Astrocyte of the hippocampus (primary cell): Measurements from ENCODE around the gene HAUS1.
"Not testable (repeated sequence)": the region's sequence is repeated elsewhere in the genome, so short reads cannot be mapped to it uniquely, and the experiment has no call there.

Source experiments
- DNase-seq: peaks from one replicate; pipeline ENCODE4 v3.0.0; 2011; ENCODE audit warnings: low read depth, low spot score

Gene HAUS1

DNA sequence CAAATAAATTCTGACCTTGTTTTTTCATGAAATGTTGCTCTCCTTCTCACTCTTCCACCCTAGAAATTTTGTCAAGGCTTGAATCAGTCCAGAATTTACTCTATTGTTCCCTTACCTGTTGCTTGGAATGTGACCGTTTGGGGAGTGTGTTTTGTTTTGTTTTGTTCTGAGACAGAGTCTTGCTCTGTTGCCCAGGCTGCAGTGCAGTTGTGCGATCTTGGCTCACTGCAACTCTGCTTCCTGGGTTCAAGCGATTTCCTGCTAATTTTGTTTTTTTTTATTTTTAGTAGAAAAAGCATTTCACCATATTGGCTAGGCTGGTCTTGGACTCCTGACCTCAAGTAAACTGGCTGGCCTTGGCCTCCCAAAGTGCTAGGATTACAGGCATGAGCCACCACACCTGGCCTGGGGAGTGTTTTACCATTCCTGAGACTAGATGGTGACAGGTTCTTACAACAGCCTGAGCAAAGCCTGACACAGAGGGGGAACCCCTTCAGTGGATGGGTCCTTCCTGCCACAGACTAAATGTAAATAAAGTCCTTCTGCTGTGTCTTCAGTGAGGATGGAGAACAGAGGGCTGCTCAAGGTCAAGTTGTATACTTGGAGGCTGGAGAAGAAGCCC lies 52.0 kb downstream of the HAUS1 start:
- no peak for DNase-seq

DNA sequence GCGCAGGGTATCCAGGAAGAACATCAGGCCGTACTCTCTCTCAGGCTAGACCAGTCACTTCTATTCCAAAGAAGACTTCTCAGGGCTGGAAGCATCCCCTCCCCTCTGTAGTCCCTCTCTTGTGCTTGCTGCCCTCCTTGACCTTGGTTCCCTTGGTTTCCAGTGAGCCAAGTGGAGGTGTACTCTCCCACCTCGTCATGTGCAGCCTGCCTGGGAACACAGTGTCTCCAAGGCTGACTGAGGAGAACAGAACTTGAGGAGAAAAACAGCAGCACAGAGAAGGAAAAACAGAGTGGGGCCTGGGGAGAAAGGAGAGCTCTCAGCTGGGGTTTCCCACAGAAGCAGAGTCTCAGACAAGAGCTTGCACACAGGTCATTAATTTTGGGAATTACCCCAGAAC lies 52.7 kb downstream of the HAUS1 start:
- DNase-seq: no peak

GRCh38 chr18:46158499-46158898 lies 54.3 kb downstream of the HAUS1 start:
- DNase-seq: peak; percentile 38

DNA sequence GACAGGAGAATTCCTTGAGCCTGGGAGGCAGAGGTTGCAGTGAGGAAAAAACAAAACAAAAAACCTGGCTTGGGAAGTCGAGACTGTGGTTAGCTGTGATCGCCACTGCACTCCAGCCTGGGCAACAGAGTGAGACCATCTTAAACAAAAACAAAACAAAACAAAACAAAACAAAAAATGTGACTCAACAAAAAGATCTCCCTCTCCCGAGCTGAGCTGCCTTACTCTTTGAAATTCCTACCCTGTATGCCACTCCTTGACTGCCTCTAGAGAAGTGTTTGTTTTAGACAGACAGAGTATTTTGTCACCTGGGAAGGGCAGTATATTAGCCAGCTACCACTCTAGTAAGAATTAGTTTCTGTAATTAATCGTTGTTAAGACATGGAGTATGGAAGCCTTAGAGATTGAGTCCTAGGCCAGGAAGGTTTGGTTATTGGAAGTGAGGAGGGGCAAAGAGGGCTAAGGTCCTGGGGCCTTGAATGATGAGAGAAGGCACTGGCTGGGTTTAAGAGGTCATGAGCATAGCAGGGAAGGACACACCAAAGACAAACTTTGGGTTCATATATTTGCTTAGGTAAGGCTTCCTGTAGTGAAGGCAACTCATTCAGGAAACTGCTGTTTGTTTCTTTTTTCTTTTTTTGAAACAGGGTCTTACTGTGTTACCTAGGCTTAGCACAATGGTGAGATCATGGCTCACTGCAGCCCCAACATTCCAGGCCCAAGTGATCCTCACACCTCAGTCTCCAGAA lies 56.0 kb downstream of the HAUS1 start:
- peak; percentile 39 for DNase-seq

GRCh38 chr18:46160840-46161239 lies 56.7 kb downstream of the HAUS1 start:
- not testable (repeated sequence) for DNase-seq

- DNase-seq: no peak
These were observed 57.7 kb downstream of the HAUS1 start for GRCh38 chr18:46161703-46162396.

DNA sequence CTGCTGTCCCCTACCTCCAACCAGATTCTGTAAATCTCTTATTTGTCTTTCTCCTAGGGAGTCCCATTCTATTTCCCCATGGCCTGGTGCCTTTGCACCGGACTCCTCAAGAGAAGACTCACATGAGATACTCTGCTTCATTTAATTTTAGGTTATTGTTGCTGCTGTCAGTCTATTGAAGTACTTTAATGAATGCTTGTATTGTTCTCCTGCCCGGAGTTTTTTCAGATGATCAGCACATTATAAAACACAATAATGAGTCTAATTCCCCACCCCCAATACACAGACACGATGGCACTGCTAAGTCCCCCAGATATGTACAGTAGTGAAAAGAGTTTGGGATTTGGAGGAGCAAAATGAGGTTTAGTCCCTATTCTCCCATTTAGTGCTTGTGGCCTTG lies 58.9 kb downstream of the HAUS1 start:
- DNase-seq: no peak

GRCh38 chr18:46163941-46164499 lies 59.8 kb downstream of the HAUS1 start:
- no peak for DNase-seq

- DNase-seq: not testable (repeated sequence)
These were observed 60.3 kb downstream of the HAUS1 start for GRCh38 chr18:46164502-46164901.

DNA sequence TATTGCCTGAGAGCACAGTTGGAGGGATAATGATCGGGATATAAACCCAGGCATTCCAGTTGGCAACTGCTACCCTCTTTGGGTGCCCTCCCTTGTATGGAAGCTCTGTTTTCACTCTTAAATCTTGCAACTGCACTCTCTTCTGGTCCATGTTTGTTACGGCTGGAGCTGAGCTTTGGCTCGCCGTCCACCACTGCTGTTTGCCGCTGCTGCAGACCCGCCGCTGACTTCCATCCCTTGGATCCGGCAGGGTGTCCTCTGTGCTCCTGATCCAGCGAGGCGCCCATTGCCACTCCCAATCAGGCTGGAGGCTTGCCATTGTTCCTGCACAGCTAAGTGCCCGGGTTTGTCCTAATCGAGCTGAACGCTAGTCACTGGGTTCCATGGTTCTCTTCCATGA lies 60.7 kb downstream of the HAUS1 start:
- DNase-seq: no peak

DNA sequence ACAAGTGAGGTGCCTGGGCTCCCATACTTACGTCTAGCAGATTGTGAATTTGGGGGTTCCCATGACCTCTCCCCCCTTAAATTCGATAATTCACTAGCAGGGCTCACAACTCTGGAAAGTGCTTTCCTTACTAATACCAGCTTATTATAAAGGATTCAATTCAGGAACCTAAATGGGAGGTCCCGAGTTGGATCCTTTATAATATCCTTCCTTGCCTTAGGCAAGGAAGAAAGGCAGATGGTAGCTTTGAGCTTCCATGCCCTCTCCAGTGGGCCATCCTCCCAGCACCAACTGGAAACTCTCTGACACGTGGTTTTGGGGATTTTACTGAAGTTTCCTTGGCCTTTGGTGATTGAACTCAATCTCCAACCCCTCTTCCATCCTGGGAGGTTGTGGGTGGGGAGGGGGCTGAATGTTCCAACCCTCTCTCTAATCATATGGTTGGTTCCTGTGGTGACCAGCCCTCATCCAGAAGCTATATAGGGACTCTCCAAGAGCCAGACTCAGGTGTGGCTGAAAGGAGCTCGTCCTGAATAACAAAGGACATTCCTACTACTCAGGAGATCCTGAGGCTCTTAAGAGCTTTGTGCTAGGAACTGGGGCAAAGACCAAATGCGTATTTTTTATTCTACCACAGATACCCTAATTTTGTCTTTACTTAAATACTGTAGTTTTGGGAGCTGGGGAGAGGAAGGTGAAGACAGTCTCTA lies 62.2 kb downstream of the HAUS1 start:
- no peak for DNase-seq

DNA sequence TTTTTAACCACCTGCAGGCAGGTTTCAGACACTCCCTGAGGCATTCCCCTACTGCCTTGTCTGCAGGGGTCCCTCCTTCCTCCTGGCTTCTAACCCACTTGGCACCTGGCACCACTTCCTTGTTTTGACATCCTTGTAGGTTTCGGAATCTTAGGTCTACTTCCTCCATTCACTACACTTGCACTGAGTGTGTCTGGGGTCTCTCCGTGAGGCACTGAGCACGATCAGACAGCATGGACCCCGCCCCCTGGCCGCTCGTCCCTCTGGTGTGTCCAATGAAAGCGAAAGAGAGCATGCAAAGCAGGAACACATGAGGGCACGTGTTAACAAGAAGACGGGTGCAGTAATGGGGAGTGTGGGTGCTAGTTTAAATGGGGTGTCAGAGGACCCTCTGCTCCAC lies 63.8 kb downstream of the HAUS1 start:
- no peak for DNase-seq

DNA sequence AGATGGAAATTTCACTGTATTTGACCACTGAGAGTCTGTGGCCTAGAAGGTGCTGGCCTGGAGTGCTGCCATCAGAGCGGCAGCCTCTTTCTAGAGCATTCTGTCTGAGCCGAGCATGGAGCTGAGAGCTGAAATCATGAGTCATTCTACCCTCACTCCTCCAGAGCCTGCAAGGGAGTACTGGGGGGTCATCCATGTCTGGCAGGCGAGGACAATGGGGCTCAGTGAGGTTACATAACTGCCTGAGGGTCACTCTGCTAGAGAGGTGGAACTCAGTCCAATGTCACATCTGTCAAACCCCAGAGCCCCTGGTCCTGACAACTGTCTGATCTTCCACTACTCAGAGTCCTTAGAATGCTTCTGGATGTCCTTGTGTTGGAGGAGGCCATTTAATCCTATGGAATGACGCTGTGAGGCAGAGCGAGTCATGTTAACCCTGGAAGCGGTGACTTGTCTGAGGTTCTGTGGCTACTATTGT lies 65.3 kb downstream of the HAUS1 start:
- DNase-seq: peak; percentile 79

GRCh38 chr18:46171331-46171730 lies 67.1 kb downstream of the HAUS1 start:
- no peak for DNase-seq

DNA sequence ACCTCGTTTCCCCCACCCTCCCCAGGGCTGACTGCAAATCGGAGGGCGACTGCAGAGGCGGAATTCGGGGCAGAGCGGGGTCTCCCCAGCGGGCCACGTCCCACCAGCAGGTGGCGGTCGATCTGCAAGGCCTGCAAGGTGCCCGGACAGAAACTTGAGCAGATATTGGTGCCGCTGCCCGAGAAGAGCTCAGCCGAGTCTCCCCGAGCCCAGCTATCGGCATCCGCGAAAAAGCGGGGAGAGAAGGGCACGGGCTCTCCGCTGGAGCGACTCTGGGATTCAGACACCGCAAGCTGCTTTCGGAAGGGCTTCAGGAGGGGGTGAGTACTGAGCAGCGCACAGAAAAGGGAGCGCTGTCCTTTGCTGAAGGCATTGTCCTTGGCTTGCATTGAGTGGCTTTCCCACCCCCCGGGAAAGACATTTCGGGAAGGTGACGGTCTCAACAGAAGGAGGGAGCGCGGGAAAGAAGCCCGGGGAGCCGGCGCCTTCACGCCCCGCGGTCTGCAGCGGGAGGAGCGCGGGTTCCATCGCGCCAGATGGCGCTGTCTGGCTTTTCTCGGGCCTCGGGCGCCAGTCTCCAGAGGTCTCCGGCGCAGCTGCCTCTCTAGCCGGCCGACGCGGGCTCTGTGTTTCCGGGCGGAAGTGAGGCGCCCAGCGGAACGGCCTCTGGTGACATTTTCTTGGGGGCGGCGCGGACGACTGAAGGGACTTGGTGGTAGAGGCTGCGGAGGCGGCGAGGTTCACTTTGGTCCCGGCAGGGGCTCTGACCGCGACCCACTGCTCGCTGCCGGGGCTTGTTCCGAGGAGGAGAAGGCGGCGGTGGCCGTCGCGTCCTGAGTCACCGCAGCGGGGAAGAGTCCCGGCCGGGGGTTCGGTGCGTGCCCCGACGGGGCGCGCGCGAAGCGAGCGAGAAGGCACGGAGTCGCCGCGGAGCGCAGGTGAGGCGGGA lies 69.5 kb downstream of the HAUS1 start:
- peak; percentile 98 for DNase-seq

DNA sequence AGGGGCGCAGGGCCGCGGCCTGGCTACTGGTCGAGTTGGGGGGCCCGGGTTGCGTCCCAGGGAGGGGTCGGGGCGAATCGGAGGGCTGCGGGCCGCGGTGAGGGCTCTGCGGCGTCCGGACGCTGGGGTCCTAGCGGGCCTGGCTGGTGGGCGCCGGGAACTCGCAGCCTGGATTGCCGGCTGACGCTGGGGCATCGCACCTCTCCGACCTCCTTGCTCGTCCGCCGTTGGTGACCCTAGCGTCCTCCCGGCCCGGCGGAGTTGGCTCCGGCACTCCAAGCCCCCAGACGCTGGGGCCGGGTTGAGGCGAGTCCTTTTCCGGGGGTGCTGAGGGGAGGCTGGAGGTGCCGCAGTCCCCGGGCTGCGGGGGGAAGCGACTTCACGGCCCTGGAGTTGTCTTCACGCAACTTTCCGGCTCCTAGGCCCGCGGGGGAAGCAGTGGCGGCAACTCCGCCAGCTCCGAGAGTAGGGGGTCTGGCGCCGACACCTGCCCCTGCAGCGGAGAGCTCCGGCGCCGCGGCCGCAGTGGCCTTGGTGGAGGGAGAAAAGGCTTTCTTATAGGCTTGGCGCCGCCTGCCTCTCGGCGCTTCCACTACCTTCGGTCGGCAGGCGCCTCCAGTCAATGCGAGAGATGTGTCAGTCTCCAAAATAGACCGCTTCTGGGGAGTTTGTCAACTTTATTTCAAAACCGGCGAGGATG lies 70.3 kb downstream of the HAUS1 start:
- DNase-seq: peak; percentile 68

DNA sequence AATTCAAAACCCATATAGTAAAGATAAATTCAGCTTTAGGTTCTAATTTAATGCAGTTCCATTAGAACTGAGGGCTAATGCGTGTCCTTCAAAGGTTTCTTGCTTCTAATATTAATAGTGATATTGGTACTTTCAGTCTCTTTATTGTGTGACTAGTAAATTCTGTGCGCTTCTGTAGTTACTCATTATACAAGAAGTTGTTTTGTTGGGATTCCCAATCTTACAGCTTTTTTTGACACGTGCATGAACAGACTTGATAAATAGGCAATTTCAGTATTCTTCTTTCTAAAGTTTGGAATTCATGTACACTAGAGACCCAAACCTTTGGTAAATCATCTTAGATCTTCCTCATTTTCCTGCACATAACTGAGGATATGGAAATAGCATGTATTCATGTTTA lies 71.8 kb downstream of the HAUS1 start:
- no peak for DNase-seq
